H1 (cell line): ENCODE results near the gene EDEM1. TPM values are rescaled to one million over a fixed set of nuclear protein-coding genes. Genes with fewer than 3 reads are reported as not detected.

Source experiments
- HDAC2 ChIP-seq, 2 experiments: fragments of 300-600 bp in 1 of 2; sonication (generic) in 1 of 2; IDR thresholded peaks; 2 replicates each; pipeline ENCODE4 v1.6.1; 2011 to 2012; ENCODE audit warnings: low read depth in 2 of 2, low read length in 2 of 2, mild to moderate bottlenecking in 2 of 2, moderate library complexity in 2 of 2, borderline replicate concordance in 1 of 2, inconsistent platforms in 1 of 2
- SP1 ChIP-seq: IDR thresholded peaks from 2 replicates; pipeline ENCODE4 v1.6.1; 2011; ENCODE audit warnings: low read depth, low read length
- SRF ChIP-seq: IDR thresholded peaks from 2 replicates; pipeline ENCODE4 v1.6.1; 2011; ENCODE audit warnings: mild to moderate bottlenecking, low read depth, low read length, moderate library complexity
- polyA plus RNA-seq, 7 experiments: library from polyadenylated mRNA; depleted of rRNA in 3 of 7; stranded (reverse) in 5 of 7; unstranded in 2 of 7; fragments of >200 nt in 5 of 7; fragments of 200-250 nt in 2 of 7; gene quantifications; 1 replicate in 5 of 7; 2 replicates in 1 of 7; 4 replicates in 1 of 7; pipeline versions ENCODE4 v1.2.1 to v1.2.3, GENCODE V29; 2011 to 2013; ENCODE audit warnings: missing spikeins in 2 of 7, mixed read lengths in 2 of 7
- total RNA-seq: library from RNA; stranded (reverse); fragmentation: NEBNext Ultra II Directional; extraction: Animal tissue kit (Norgen Biotek cat#: 25700); gene quantifications from 2 replicates; pipeline ENCODE4 v1.2.1, GENCODE V29; 2021

EDEM1 gene
- total and polyA plus RNA-seq, 2 of the 8 experiments (the other 6 are each of a cell fraction or from before 2014, with no cell fraction given) = 4.8 to 16.4 TPM

DNA sequence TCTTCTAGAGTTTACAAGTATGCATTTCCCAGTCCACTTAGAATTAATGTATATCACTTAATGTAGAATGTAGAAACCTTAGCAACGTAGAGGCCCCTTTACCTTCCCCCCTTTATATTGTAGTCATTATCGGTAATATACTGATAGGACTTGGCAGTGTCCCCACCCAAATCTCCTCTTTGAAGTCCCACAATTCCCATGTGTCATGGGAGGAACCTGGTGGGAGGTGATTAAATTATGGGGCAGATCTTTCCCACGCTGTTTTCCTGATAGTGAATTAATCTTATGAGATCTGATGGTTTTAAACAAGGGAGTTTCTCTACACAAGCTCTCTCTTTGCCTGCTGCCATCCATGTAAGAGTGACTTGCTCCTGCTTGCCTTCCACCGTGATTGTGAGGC lies 34.4 kb upstream of the EDEM1 start (continued):
- TF ChIP-seq SRF = no peak
- no peak for TF ChIP-seq SP1
- no peak for TF ChIP-seq HDAC2 (IDR thresholded peaks at IDR 0.05; ENCODE audit: borderline replicate concordance in 1 of 2, low read depth in 2 of 2, low read length in 2 of 2)
